Ishikawa (cell line): ENCODE measurements around the gene WDR45.
A peak's percentile ranks its signal among the peaks of the same experiment; 100 is the strongest.

ENCODE experiments used
- EP300 ChIP-seq: IDR thresholded peaks from 2 replicates; pipeline ENCODE4 v1.6.1; 2012; ENCODE audit warnings: borderline replicate concordance
- MAX ChIP-seq: IDR thresholded peaks from 2 replicates; pipeline ENCODE4 v1.6.1; 2012
- RAD21 ChIP-seq: IDR thresholded peaks from 2 replicates; pipeline ENCODE4 v1.6.1; 2012; ENCODE audit warnings: low read depth
- TF ChIP-seq, protein P1 (sequence below): IDR thresholded peaks from 2 replicates; pipeline ENCODE4 v1.6.1; 2012; ENCODE audit warnings: low read depth, mild to moderate bottlenecking

DNA sequence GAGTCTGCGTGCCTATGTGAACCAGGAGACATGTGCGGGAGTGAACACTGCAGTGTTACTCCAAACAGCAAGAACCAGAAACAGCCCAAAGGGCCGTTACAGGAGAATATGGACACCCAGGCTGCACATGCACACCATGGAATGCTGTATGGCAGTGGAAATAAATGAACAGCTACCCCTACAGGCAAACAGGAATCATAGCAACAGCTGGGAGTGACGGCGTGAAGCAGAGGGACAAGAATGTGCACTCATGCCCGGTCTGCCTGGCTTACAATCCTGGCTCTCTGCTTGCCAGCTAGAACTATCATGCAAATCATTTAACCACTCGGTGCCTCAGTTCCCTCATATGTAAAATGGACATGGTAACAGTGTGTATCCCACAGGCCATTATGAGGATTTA is 27.2 kb upstream of the WDR45 start:
- TF ChIP-seq MAX (no peak), EP300 (no peak), RAD21 (peak; percentile 33)
- TF ChIP-seq, protein P1, sequence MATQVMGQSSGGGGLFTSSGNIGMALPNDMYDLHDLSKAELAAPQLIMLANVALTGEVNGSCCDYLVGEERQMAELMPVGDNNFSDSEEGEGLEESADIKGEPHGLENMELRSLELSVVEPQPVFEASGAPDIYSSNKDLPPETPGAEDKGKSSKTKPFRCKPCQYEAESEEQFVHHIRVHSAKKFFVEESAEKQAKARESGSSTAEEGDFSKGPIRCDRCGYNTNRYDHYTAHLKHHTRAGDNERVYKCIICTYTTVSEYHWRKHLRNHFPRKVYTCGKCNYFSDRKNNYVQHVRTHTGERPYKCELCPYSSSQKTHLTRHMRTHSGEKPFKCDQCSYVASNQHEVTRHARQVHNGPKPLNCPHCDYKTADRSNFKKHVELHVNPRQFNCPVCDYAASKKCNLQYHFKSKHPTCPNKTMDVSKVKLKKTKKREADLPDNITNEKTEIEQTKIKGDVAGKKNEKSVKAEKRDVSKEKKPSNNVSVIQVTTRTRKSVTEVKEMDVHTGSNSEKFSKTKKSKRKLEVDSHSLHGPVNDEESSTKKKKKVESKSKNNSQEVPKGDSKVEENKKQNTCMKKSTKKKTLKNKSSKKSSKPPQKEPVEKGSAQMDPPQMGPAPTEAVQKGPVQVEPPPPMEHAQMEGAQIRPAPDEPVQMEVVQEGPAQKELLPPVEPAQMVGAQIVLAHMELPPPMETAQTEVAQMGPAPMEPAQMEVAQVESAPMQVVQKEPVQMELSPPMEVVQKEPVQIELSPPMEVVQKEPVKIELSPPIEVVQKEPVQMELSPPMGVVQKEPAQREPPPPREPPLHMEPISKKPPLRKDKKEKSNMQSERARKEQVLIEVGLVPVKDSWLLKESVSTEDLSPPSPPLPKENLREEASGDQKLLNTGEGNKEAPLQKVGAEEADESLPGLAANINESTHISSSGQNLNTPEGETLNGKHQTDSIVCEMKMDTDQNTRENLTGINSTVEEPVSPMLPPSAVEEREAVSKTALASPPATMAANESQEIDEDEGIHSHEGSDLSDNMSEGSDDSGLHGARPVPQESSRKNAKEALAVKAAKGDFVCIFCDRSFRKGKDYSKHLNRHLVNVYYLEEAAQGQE, result no peak
